Measurements from ENCODE around the gene RNF182.

GRCh38 chr6:14009431-14009830 is 84.7 kb downstream of the RNF182 start:
- TF ChIP-seq CTCF (IDR thresholded peaks at IDR 0.05; ENCODE audit: extremely low read depth in 1 of 2, insufficient read depth in 1 of 2, low read depth in 1 of 2, low read length in 2 of 2) (no peak), POLR2AphosphoS5 (IDR thresholded peaks at IDR 0.05; ENCODE audit: insufficient read depth, low read depth, low read length) (no peak)

Measured in endothelial cell of umbilical vein (primary cell).